HG03342 (cell line): ENCODE data around the gene KRT9.
"Not testable (repeated sequence)": the region's sequence is repeated elsewhere in the genome, so short reads cannot be mapped to it uniquely, and the experiment has no call there.

ENCODE experiments used
- ATAC-seq: cut with Tn5 transposase; IDR thresholded peaks from one replicate; pipeline ENCODE4 v1.9.1; 2021; ENCODE audit warnings: mild to moderate bottlenecking, moderate library complexity; ENCODE audit not compliant: unreplicated experiment

The KRT9 gene

GRCh38 chr17:41580244-41580575 is 8.4 kb upstream of the KRT9 start:
- no peak for ATAC-seq

GRCh38 chr17:41579484-41580243 is 7.8 kb upstream of the KRT9 start:
- ATAC-seq = peak; percentile 57

GRCh38 chr17:41578971-41579370 is 7.1 kb upstream of the KRT9 start:
- no peak for ATAC-seq

- ATAC-seq = no peak
Observed at GRCh38 chr17:41578538-41578937, 6.7 kb upstream of the KRT9 start.

- not testable (repeated sequence) for ATAC-seq
Observed at GRCh38 chr17:41576740-41577139, 4.9 kb upstream of the KRT9 start.

- no peak for ATAC-seq
Observed at GRCh38 chr17:41575336-41575735, 3.5 kb upstream of the KRT9 start.

- no peak for ATAC-seq
Observed at GRCh38 chr17:41567317-41567716, 4.5 kb downstream of the KRT9 start.

GRCh38 chr17:41565338-41565737 is 6.5 kb downstream of the KRT9 start:
- no peak for ATAC-seq

GRCh38 chr17:41563607-41564170 is 8.2 kb downstream of the KRT9 start:
- ATAC-seq = no peak

- no peak for ATAC-seq
Observed at GRCh38 chr17:41561554-41561953, 10.3 kb downstream of the KRT9 start.

- no peak for ATAC-seq
Observed at GRCh38 chr17:41559548-41559947, 12.3 kb downstream of the KRT9 start.

- no peak for ATAC-seq
Observed at GRCh38 chr17:41556931-41557330, 14.9 kb downstream of the KRT9 start.

- no peak for ATAC-seq
Observed at GRCh38 chr17:41556306-41556705, 15.6 kb downstream of the KRT9 start.

GRCh38 chr17:41555105-41555887 is 16.6 kb downstream of the KRT9 start:
- no peak for ATAC-seq

- no peak for ATAC-seq
Observed at GRCh38 chr17:41553987-41554680, 17.7 kb downstream of the KRT9 start.

GRCh38 chr17:41553176-41553575 is 18.7 kb downstream of the KRT9 start:
- no peak for ATAC-seq

- no peak for ATAC-seq
Observed at GRCh38 chr17:41552455-41552854, 19.4 kb downstream of the KRT9 start.

- ATAC-seq = no peak
Observed at GRCh38 chr17:41551365-41551764, 20.5 kb downstream of the KRT9 start.

- no peak for ATAC-seq
Observed at GRCh38 chr17:41549596-41550039, 22.2 kb downstream of the KRT9 start.

GRCh38 chr17:41548844-41549595 is 22.8 kb downstream of the KRT9 start:
- peak; percentile 66 for ATAC-seq
